ENCODE results near the gene GATA3.

GRCh38 chr10:8079126-8079525, 24.6 kb downstream of the GATA3 start:
- TF ChIP-seq CTCF (conservative IDR thresholded peaks at IDR 0.05) (no peak), ZFX (IDR thresholded peaks at IDR 0.05) (no peak)
